ENCODE measurements around the gene CTIF.
"Not testable (repeated sequence)": the region's sequence is repeated elsewhere in the genome, so short reads cannot be mapped to it uniquely, and the experiment has no call there.

The CTIF gene

GRCh38 chr18:48868468-48869466, 329.9 kb downstream of the CTIF start:
- no peak for DNase-seq (ENCODE audit: low read depth in 2 of 2)

- no peak for DNase-seq (ENCODE audit: low read depth in 2 of 2)
Observed at GRCh38 chr18:48869591-48869990, 330.8 kb downstream of the CTIF start.

DNA sequence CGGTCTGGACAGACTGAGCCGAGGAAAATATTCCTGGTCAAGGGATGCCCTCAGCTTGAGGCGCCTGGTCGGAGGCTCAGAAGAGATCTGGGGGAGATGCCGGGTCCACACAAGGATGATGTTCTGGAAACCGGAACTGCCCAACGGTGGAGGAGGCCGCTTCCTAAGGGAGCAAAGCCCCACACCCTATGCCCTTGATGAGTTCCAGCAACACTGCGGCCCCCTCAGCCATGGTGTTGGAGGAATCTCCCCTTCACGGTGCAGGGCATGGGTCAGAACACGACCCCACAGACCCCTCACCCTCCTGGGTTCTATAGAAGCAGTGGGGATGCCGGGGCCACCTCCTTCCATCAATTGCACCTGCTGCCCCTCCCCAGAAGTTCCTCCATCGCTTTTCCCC, 332.1 kb downstream of the CTIF start:
- DNase-seq (ENCODE audit: low read depth in 2 of 2) = not testable (repeated sequence)

DNA sequence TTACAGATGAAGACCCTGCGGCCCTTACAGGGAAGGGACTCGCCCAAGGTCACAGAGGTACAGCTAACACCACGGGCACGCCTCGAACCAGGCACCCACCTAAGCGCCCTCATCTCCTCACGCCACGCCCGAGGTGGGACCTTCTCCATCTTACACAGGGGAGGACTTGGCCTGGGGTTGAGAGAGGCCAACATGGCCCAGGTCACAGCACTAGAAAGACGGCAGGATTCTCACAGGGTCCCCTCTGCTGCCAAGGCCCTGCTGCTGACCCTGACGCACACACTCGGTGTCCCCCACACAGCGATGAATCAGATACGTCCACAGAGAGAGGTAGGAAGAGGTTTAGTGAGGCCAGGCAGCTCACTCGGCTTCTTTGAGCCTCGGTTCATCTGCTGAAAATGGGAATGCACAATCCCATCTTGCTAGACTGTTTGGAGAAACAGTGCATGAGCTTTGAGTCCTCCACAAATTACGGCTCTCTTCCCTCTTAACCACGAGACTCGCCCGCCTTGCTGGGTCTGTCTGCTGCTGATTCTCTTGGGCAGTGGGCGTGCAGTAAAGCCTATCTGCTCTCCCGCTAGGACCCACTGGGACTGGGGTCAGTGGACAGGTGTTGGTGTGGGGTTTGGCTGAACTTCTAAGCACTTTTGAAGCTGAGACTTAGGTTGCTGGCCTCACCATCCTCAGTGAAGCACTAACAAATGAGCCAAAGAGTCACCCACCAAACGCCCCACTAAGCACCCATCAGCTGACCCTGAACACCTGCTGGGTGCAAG, 332.7 kb downstream of the CTIF start:
- no peak for DNase-seq (ENCODE audit: low read depth in 2 of 2)

DNA sequence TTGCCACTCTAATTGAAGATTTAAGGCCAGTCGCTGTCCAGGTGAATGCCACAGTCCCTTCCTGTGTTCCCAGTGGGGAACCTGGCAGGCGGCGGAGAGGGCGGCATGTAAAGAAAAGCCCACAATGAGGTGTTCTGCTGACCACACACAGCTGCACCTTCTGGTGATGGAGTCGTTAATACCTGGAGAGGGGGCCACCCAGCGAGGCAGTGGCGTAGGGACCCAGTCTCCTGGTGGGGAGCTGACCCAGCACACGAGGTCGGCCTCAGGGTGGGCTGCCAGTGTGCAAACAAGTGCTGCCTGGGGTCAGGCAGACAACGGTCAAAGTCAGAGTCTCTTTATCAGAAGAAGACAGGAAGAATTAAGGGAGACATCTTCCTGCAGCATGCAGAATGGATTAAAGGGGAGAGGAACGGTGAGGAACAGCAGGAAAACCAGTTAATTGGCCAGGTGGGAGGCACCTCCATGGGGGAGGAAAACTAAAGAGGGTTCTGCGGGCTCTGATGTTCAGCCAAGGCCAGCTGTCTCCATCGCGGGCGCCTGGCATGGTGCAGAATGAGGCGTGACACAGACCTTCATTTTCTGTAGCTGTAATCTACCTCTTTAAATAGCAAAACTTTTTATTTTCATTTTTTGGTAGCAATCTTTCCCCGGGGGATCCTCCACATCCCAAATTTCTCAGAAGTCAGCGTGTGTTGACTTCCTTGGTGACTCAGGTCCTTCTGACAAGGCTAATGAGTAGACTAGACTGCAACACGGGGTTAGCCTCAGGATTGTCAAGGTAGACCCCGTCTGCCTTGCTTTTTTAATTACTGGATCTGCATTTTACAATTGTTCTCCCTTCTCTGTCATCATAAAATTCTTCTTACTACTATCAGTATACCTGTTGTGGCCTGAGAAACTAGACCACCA, 333.7 kb downstream of the CTIF start:
- no peak for DNase-seq (ENCODE audit: low read depth in 2 of 2)

GRCh38 chr18:48874233-48874632, 335.4 kb downstream of the CTIF start:
- no peak for DNase-seq (ENCODE audit: low read depth in 2 of 2)

DNA sequence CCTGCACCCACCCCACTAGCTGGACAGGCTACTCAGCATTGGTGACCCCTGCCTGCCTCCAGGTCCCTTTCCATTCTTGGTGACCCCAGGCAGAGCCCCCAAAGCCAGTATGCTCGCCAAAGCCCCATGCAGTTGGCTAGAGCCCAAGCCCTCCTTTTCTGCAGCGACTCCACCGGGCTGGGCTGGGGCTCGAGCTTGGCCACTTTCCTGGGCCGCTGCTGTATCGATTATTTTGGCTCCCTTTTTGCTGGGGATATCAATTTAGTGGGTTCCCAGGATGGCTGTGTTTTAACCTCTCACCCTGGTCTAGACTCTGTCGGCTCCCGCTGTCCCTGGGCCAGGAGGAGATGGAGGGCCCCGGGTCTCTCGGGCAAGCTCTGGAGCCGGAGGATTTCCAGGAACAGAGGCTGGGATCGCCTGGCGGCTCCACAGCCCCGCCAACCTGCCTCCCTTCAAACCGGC, 335.9 kb downstream of the CTIF start:
- DNase-seq (ENCODE audit: low read depth in 2 of 2) = no peak

DNA sequence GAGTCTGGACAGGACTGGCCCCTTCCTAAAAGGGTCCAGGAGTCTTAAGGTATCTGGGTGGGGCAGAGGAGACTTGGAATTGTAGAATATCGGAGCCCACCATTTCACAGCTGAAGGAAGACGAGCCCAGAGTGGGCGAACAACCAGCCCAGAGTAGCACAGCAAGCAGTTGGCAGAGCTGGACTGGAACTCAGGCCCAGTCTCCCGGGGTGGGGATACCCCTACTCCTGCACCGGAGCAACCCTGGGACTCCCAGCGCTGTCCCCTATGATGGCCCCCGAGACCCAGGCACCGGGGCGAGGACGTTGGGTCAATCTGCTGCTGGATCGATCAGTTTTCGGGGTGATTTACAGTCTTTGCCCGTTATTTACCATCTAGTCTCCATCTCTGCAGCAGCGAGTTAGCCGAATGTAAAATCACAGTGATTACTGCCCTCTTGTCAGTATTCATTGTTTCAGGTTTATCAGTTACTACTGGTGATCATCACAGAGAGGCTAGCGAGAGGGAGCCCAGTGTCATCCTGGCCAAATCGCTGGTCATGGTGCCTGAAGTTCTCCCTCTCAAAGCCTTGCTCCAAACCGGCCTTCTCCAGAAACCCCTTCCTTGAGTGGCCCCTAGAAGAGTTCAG, 336.6 kb downstream of the CTIF start:
- DNase-seq (ENCODE audit: low read depth in 2 of 2) = no peak

- no peak for DNase-seq (ENCODE audit: low read depth in 2 of 2)
Observed at GRCh38 chr18:48875942-48876511, 337.2 kb downstream of the CTIF start.

DNA sequence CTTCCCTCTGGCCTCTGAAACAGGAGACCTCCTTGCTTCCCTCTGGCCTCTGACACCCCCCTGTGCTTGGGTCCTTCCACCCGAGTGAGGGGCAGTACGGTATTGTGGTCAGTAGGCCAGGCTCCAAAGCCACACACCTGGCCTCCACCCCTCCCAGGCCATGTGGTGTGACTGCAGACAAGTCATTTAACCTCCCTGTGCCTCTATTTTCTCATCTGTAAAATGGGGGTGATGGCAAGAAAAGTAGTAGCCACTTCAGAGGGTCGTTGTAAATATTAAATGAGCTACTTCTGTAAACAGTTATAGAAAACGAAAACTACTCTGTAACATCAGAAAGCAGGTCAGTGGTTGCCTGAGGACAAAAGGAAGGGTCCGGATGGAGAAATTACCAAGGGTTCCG, 337.8 kb downstream of the CTIF start:
- DNase-seq (ENCODE audit: low read depth in 2 of 2) = no peak

GRCh38 chr18:48877941-48878340, 339.1 kb downstream of the CTIF start:
- no peak for DNase-seq (ENCODE audit: low read depth in 2 of 2)

DNA sequence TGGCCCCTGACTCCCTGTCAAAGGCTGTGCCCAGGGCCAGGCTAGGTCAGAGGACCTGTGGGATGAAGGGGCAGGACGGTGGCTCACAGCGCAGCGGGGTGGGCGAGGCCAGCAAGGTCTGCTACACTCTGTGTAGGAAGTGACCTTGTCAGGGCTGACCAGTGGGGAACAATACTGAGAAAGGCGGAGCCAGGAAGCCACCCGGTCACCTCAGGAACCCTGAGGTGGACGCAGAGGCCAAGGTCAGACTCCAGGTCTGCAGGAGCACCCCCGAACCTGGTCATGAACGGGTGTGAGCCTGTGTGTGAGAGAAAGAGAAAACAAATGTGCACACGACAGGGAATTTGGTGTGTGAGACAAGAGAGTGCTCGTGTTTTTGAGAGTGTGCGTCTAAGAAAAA, 339.6 kb downstream of the CTIF start:
- DNase-seq (ENCODE audit: low read depth in 2 of 2) = no peak

- DNase-seq (ENCODE audit: low read depth in 2 of 2) = no peak
Observed at GRCh38 chr18:48879008-48879431, 340.2 kb downstream of the CTIF start.

DNA sequence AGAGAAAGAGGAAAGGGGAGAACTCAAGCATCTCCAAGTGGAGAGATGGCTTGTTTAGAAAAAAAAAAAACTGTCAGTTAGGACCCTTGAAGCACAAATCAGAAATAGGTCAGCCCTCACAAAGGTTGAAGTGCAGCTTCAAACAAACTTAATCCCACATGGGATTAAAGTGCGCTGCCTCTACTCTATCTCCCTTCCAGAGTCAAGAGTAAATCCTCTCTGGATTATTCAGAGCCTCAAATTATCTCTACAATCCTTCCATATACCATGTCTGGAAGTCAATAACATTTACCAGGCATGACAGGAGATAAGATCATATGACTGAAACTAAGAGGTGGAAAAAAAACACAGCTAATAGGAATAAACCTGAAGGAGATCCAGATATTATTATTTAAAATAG, 342.1 kb downstream of the CTIF start:
- no peak for DNase-seq (ENCODE audit: low read depth in 2 of 2)

GRCh38 chr18:48882379-48882778, 343.5 kb downstream of the CTIF start:
- no peak for DNase-seq (ENCODE audit: low read depth in 2 of 2)

GRCh38 chr18:48884306-48884705, 345.5 kb downstream of the CTIF start:
- no peak for DNase-seq (ENCODE audit: low read depth in 2 of 2)

GRCh38 chr18:48884771-48885170, 345.9 kb downstream of the CTIF start:
- no peak for DNase-seq (ENCODE audit: low read depth in 2 of 2)

DNA sequence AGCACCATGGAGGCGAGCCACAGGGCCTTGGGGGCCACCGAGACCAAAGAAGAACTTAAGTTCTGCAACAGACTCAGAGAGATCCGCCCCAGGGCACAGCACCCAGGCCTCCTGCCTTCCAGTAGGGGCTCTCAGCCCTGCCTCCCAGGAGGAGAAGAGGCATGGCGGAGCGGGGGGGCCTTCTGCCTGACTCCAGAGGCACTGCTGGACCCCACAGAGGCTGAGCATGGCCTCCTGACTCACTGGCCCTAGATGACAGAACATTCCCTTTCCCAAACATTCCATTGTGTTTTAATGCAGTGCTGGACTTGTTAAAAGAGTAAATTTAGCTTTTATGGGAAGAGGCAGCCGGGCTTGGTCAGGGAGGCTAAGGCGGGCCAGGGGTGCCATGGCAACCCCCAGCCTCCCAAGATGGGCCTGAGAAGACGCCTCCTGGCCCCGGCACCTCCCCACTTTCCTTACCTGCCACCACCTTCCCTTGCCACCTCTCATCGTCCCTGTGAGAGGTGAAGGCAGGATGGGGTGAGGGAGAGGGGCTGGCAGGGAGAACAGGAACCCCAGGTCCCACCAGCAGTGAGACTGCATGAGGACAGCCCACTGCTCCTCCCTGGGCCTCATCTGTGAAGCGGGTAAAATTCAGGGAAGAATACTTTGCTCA, 346.6 kb downstream of the CTIF start:
- no peak for DNase-seq (ENCODE audit: low read depth in 2 of 2)

- DNase-seq (ENCODE audit: low read depth in 2 of 2) = no peak
Observed at GRCh38 chr18:48885924-48886400, 347.1 kb downstream of the CTIF start.
